Esophagus squamous epithelium (tissue), 4 donors: ENCODE data around the gene DNM3.

Experiments used
- CTCF ChIP-seq, 6 experiments: fragments of 450-650 bp in 4 of 6; fragments of 200-600 bp in 2 of 6; sonication (generic) in 2 of 6; IDR thresholded peaks; one replicate each; pipeline ENCODE4 v1.5.1; 2016 to 2019; ENCODE audit warnings: antibody characterized with exemption in 6 of 6, mild to moderate bottlenecking in 4 of 6, moderate library complexity in 4 of 6
- POLR2A ChIP-seq, 4 donors: fragments of 450-650 bp; IDR thresholded peaks; one replicate each; pipeline ENCODE4 v1.6.1; 2017; ENCODE audit warnings: antibody characterized with exemption in 4 of 4, mild to moderate bottlenecking in 4 of 4, moderate library complexity in 3 of 4

- no peak for TF ChIP-seq CTCF (IDR thresholded peaks at IDR 0.05)
- no peak for TF ChIP-seq POLR2A (IDR thresholded peaks at IDR 0.05)
Observed at GRCh38 chr1:172165403-172165802, 324.1 kb downstream of the DNM3 start.
